Large intestine (tissue), 12 donors: Measurements from ENCODE around the gene CYP27A1. TPM values are rescaled to one million over a fixed set of nuclear protein-coding genes. Genes with fewer than 3 reads are reported as not detected.
A peak's percentile ranks its signal among the peaks of the same experiment; 100 is the strongest.

Experiments used
- DNase-seq, 2 donors: peaks; one replicate each; pipeline versions ENCODE4 v3.0.0 to v3.0.0-alpha.2; 2013
- H3K27ac ChIP-seq: one replicate; pipeline ENCODE4 v1.5.1; 2013; ENCODE audit warnings: low read length
- H3K27me3 ChIP-seq: 2 replicates; pipeline ENCODE4 v1.6.1; 2013; ENCODE audit warnings: low read length; ENCODE audit not compliant: control insufficient read depth, insufficient read depth
- H3K36me3 ChIP-seq: 2 replicates; pipeline ENCODE4 v1.6.1; 2013; ENCODE audit warnings: low read length; ENCODE audit not compliant: control insufficient read depth, insufficient read depth
- H3K4me1 ChIP-seq: one replicate; pipeline ENCODE4 v1.6.1; 2013; ENCODE audit warnings: low read length; ENCODE audit not compliant: control insufficient read depth, insufficient read depth
- H3K4me3 ChIP-seq: one replicate; pipeline ENCODE4 v1.5.1; 2013; ENCODE audit warnings: low read length
- H3K9me3 ChIP-seq: one replicate; pipeline ENCODE4 v1.6.1; 2013; ENCODE audit warnings: mild to moderate bottlenecking, low read depth, low read length, moderate library complexity; ENCODE audit not compliant: control insufficient read depth
- WGBS: methylation state at CpG from one replicate; pipeline ENCODE4 v1.1.5; 2013; ENCODE audit warnings: low lambda C conversion rate; ENCODE audit not compliant: insufficient coverage; 5-methylcytosine and 5-hydroxymethylcytosine counted together
- long read RNA-seq, 11 donors: transcript quantifications; one replicate each; lab custom pipeline, GENCODE V29; 2026
- polyA plus RNA-seq: library from polyadenylated mRNA; unstranded; fragments of 120-200 nt; gene quantifications from one replicate; pipeline ENCODE4 v1.2.1, GENCODE V29; 2013

CYP27A1 gene
- 109 TPM for polyA plus RNA-seq
- long read RNA-seq, donor 1, transcript CYP27A1-201 (9 exons, 2,286 nt), result major isoform, 20 of 27 reads
- long read RNA-seq, donor 1, partial matches to known transcripts, result 7 of 27 reads
- long read RNA-seq, donor 1, other reads (novel, unspliced or antisense), result 0 of 27 reads
- long read RNA-seq, donor 2, transcript CYP27A1-201 (9 exons, 2,286 nt), result major isoform, 36 of 79 reads
- long read RNA-seq, donor 2, partial matches to known transcripts, result 42 of 79 reads
- long read RNA-seq, donor 2, other reads (novel, unspliced or antisense), result 0 of 79 reads
- long read RNA-seq, donor 3, result 0 reads
- long read RNA-seq, donor 4, partial matches to known transcripts, result 0 of 3 reads
- long read RNA-seq, donor 4, other reads (novel, unspliced or antisense), result 0 of 3 reads
- long read RNA-seq, donor 5, transcript CYP27A1-201 (9 exons, 2,286 nt), result major isoform, 12 of 18 reads
- long read RNA-seq, donor 5, partial matches to known transcripts, result 6 of 18 reads
- long read RNA-seq, donor 5, other reads (novel, unspliced or antisense), result 0 of 18 reads
- long read RNA-seq, donor 6, transcript CYP27A1-201 (9 exons, 2,286 nt), result major isoform, 36 of 36 reads
- long read RNA-seq, donor 6, partial matches to known transcripts, result 0 of 36 reads
- long read RNA-seq, donor 6, other reads (novel, unspliced or antisense), result 0 of 36 reads
- long read RNA-seq, donor 7, transcript CYP27A1-201 (9 exons, 2,286 nt), result major isoform, 15 of 24 reads
- long read RNA-seq, donor 7, partial matches to known transcripts, result 9 of 24 reads
- long read RNA-seq, donor 7, other reads (novel, unspliced or antisense), result 0 of 24 reads
- long read RNA-seq, donor 8, transcript CYP27A1-201 (9 exons, 2,286 nt), result major isoform, 40 of 64 reads
- long read RNA-seq, donor 8, partial matches to known transcripts, result 24 of 64 reads
- long read RNA-seq, donor 8, other reads (novel, unspliced or antisense), result 0 of 64 reads
- long read RNA-seq, donor 9, transcript CYP27A1-201 (9 exons, 2,286 nt), result major isoform, 36 of 54 reads
- long read RNA-seq, donor 9, partial matches to known transcripts, result 18 of 54 reads
- long read RNA-seq, donor 9, other reads (novel, unspliced or antisense), result 0 of 54 reads
- long read RNA-seq, donor 10, transcript CYP27A1-201 (9 exons, 2,286 nt), result major isoform, 41 of 58 reads
- long read RNA-seq, donor 10, partial matches to known transcripts, result 17 of 58 reads
- long read RNA-seq, donor 10, other reads (novel, unspliced or antisense), result 0 of 58 reads
- long read RNA-seq, donor 11, transcript CYP27A1-201 (9 exons, 2,286 nt), result major isoform, 28 of 51 reads
- long read RNA-seq, donor 11, partial matches to known transcripts, result 23 of 51 reads
- long read RNA-seq, donor 11, other reads (novel, unspliced or antisense), result 0 of 51 reads

DNA sequence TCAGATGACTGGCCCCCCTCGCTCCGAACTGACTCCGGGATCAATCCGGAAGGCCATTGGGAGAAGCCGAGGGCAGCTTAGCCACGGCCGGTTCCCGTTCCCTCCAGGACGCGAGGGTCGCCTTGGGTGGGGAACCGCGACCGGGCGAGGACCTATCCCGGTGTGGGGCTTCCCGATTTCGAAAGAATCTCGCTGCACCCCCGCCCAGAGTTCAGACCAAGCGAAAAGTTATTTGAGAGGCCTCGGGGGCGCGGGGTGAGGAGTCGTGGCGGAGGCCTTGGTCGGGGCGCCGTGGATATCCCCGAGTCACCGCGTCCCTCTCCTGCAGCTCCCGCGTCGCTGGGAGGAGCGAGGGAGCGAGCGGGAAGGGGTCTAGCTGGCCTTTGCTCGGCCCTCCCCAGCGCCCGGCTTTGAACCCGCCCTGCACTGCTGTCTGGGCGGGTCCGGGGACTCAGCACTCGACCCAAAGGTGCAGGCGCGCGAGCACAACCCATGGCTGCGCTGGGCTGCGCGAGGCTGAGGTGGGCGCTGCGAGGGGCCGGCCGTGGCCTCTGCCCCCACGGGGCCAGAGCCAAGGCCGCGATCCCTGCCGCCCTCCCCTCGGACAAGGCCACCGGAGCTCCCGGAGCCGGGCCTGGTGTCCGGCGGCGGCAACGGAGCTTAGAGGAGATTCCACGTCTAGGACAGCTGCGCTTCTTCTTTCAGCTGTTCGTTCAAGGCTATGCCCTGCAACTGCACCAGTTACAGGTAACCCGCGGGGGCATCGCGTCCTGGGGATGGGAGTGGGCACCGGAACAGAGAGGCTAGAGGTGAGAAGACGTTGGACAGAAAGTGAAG, at the start of gene CYP27A1:
TSS of gene CYP27A1 (plus strand) at position 457 of the 837 bp plus-strand sequence. CDS start at position 493, 36 bp downstream.
- Histone ChIP-seq H3K36me3 (no peaks in the 10 kb centered on the region), H3K27ac (peak within 1 kb of the TSS; percentile 93), H3K27me3 (no peaks in the 10 kb centered on the region), H3K4me1 (peaks cover 40% of the 10 kb centered on the region), H3K4me3 (peak within 1 kb of the TSS; percentile 68), H3K9me3 (peaks cover 5% of the 10 kb centered on the region)
- DNase-seq, result peak; percentile 67 to 91
- WGBS, result 10% methylated on average over 2 of the region's 76 CpGs

DNA sequence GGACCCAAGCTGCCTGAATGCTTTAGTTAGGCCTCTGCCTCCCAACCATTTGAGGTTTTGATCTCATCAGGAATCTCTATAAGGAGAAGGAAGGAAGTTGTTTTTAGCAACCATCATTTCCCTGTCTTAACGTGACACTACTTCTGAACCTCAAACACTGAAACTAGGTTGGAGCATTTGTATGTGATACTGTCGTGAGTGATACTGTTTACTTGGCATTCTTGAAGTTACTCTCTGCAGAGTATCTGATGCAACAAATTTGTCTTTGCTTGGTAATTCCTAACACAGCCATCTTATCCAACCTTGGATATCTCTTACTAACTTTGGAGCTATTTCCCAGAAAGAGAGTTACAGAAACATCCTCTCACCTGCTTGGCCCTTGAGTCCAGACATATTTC, 49.2 kb upstream of the CYP27A1 start:
- no peaks in the 10 kb centered on the region for H3K27me3 ChIP-seq
- peak overlapping the region; percentile 52 for H3K27ac ChIP-seq
- no peak for DNase-seq
- peaks cover under 1% of the 10 kb centered on the region for H3K9me3 ChIP-seq
- WGBS, result no CpG with 5 or more reads among the region's 2 CpGs
- peaks cover 9% of the 10 kb centered on the region for H3K4me1 ChIP-seq
- H3K36me3 ChIP-seq, result peaks cover 15% of the 10 kb centered on the region
- H3K4me3 ChIP-seq, result no peak overlapping the region

DNA sequence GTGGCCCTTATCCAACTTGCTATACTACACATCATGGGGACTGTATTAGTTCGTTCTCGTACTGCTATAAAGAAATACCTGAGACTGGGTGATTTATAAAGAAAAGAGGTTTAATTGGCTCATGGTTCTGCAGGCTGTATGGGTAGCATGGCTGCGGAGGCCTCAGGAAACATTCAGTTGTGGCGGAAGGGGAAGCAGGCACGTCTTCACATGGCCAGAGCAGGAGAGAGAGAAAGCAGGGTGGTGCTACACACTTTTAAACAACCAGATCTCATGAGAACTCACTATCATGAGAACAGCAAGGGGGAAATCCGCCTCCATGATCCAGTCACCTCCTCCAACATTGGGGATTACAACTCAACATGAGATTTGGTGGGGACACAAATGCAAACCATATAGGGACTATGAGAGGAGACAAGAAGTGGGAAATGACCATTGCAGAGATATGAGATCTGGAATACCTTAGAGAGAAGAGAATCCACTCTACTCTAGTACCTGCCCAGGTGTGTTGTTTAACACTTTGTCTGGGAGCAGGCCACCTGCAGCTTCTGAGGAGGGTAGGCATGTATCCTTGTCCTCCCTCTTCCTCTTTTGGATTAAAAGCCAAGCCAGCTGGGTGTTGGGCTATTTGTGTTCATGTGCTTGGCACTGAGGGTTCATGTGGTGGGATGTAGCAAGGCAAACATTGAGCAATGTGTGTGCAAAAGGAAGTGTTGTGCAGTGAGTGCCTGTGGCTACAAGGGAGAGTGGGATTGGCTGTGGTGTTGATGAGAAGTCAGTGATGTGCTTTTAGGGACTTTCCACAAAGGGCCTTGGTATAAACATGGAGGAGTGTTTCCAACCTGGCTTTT, 48.6 kb upstream of the CYP27A1 start:
- no peaks in the 10 kb centered on the region for H3K27me3 ChIP-seq
- peaks cover 9% of the 10 kb centered on the region for H3K4me1 ChIP-seq
- no CpG with 5 or more reads among the region's 6 CpGs for WGBS
- no peak overlapping the region for H3K27ac ChIP-seq
- no peak for DNase-seq
- H3K4me3 ChIP-seq, result no peak overlapping the region
- H3K36me3 ChIP-seq, result peaks cover 20% of the 10 kb centered on the region
- H3K9me3 ChIP-seq, result no peaks in the 10 kb centered on the region

DNA sequence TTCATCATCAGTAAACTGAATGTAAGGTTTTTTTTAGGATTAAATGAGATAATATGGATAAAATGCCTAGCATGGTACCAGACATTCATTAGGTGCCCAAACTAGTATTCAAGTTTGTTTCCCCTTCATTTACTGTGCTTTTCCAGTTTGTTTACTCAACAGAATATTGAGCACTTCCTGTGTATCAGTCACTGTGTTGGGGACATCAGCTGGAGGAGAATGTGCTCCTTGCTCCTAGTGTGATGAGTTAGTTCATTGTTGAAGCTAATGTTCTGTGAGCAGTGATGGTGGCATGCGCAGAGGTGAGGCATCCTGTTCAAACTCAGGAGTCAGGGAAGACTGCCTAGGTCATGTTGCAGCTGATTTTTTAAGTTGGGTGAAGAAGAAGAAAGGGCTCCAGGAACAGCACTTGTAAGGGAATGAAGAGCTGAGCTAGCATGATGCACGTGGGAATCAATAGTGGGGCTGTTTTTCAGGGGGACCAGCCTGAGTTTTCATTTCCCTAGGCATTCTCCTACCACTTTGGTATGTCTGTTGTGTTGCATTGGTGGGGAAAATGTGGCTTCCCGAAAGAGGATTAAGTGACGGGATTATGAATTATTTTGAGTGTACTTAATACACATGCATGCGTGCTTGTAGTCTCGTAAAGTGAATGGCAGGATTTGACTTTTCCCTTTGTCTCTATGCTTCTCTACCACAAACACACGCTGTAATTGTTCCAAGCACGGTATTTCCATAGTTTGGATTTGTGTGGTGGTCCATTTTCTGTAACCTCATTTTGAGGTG, 47.6 kb upstream of the CYP27A1 start:
- Histone ChIP-seq H3K9me3 (no peaks in the 10 kb centered on the region), H3K36me3 (peaks cover 27% of the 10 kb centered on the region), H3K27me3 (no peaks in the 10 kb centered on the region), H3K4me1 (peaks cover 9% of the 10 kb centered on the region), H3K27ac (no peak overlapping the region), H3K4me3 (no peak overlapping the region)
- WGBS, result 100% methylated on average over 2 of the region's 8 CpGs
- DNase-seq, result no peak

DNA sequence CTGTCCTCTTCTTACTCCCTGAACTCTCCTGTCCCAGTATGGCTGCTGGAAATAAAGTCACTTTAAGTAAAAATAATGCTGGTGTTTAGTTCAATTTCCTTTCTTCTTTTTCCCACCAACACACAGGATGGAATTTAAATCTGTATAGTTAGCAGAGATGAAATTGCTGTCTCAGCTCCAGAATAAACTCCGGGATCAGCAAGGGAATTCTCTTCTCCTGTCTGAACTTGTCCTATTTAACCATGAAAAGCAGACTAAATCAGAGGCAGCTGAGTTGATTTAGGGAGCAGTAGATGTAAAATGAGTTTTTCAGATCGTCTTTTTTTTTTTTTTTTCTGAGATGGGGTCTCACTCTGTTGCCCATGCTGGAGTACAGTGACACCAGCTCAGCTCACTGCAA, 45.4 kb upstream of the CYP27A1 start:
- Histone ChIP-seq H3K27ac (no peak overlapping the region), H3K9me3 (no peaks in the 10 kb centered on the region), H3K36me3 (peaks cover 48% of the 10 kb centered on the region), H3K4me1 (peaks cover 7% of the 10 kb centered on the region), H3K4me3 (no peak overlapping the region), H3K27me3 (no peaks in the 10 kb centered on the region)
- WGBS, result no CpG with 5 or more reads among the region's 2 CpGs
- DNase-seq, result no peak

DNA sequence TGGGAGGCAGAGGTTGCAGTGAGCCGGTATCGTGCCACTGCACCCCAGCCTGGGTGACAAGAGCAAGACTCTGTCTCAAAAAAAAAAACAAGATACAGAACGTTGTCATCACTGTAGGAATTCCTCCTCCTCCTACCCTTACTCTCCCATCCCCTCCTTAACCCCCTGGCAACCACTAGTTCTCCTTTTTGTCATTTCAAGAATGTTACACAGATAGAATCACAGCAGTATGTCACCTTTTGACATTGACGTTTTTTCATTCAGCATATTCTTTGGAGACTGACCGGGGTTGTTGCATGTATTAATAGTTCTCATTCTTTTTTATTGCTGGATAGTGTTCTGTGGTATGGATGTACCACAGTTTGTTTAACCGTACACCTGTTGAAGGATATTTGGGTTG, 38.9 kb upstream of the CYP27A1 start:
- no peaks in the 10 kb centered on the region for H3K4me1 ChIP-seq
- no peak for DNase-seq
- peaks cover 66% of the 10 kb centered on the region for H3K36me3 ChIP-seq
- no peaks in the 10 kb centered on the region for H3K9me3 ChIP-seq
- no peaks in the 10 kb centered on the region for H3K27me3 ChIP-seq
- H3K4me3 ChIP-seq, result no peak overlapping the region
- no peak overlapping the region for H3K27ac ChIP-seq
- 90% methylated on average over 3 of the region's 6 CpGs for WGBS

DNA sequence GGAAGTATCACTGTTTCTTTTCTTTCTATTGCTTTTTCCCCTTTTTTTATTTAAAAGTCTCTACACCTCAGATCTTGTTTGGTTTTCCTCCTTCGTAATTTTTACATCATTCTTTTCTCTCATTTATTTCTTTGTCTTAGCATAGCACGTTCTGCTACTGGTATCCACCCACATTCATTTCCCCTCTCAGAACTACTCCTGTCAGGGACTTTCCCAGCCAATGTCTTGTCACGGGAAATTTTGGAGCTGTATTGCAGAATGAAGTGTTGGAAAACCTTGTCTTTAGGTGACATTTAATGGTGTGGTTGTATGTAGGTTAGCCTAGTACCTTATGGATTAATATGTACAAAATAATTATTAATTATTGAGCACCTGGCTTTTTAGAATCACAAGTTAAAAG, 37.3 kb upstream of the CYP27A1 start:
- 94% methylated on average over 2 of the region's 3 CpGs for WGBS
- peaks cover 62% of the 10 kb centered on the region for H3K36me3 ChIP-seq
- DNase-seq, result no peak
- peaks cover 3% of the 10 kb centered on the region for H3K4me1 ChIP-seq
- no peaks in the 10 kb centered on the region for H3K9me3 ChIP-seq
- no peak overlapping the region for H3K4me3 ChIP-seq
- no peaks in the 10 kb centered on the region for H3K27me3 ChIP-seq
- H3K27ac ChIP-seq, result no peak overlapping the region

DNA sequence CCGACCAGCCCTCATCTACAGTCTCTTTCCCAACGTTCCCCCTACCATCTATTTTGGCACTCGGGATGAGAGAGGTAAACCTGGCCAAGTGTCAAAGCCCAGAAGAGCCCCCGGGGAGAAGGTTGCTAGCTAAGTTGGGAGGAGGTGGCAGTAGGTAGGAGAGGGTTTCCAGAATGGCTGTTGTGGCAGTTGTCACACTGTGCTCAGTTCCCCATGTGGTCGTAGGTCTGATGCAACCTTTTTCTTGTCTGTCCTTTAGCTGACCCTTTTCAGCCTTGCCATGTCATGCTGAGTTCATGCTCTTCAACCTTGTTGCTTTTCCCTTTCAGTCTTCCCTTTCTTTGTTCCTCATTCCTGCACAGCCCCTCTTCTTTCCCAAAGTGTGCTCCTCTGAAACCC, 36.8 kb upstream of the CYP27A1 start:
- Histone ChIP-seq H3K9me3 (no peaks in the 10 kb centered on the region), H3K27ac (no peak overlapping the region), H3K4me1 (peaks cover 3% of the 10 kb centered on the region), H3K27me3 (no peaks in the 10 kb centered on the region), H3K36me3 (peaks cover 62% of the 10 kb centered on the region), H3K4me3 (no peak overlapping the region)
- DNase-seq, result no peak
- 100% methylated on average over 1 of the region's 5 CpGs for WGBS
